GM19324 (cell line): Measurements from ENCODE around the gene LAMA5.

Experiments used
- ATAC-seq: cut with Tn5 transposase; IDR thresholded peaks from one replicate; pipeline ENCODE4 v1.9.1; 2021; ENCODE audit warnings: mild to moderate bottlenecking, moderate library complexity; ENCODE audit not compliant: unreplicated experiment, low FRiP score

LAMA5 gene

DNA sequence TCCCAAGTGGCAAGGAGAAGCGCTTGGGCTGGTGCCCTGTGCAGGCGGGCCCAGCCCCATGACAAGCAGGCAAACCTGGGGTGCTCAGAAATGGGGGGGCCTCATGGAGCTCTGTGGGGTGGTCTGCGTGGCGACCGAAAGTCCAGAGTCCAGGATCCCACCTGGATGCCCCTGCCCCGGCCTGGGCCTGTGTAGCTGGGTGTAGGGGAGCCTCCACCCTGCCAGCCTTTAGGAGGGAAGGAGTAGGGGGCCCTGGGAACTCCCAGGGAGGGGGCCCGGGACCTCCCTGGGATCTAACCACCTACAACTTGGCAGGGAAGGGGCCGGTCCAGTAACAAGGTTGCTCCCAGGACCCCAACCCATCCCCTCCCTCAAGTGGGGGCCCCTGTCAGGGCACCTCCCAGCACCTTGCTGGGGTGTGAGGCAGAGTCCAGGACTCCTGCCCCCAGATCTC, 4.5 kb upstream of the LAMA5 start:
- no peak for ATAC-seq

GRCh38 chr20:62370807-62371587, 3.9 kb upstream of the LAMA5 start:
- ATAC-seq = no peak

GRCh38 chr20:62370115-62370806, 3.1 kb upstream of the LAMA5 start:
- ATAC-seq = no peak

DNA sequence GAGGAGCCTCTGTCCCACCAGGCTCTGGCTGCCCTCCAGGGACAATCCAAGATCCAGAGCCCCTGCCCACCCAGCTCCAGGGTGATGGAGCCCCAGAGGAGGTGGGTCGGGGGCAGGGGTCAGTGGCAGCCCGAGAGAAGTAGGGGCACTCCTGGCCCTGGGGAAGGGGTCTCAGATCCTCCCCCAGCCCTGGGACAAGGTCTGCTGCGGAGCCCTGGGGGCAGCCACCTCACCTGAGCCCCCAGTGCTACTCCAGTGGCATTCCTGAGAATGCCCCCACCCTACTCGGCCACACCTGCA, 2.7 kb upstream of the LAMA5 start:
- no peak for ATAC-seq

DNA sequence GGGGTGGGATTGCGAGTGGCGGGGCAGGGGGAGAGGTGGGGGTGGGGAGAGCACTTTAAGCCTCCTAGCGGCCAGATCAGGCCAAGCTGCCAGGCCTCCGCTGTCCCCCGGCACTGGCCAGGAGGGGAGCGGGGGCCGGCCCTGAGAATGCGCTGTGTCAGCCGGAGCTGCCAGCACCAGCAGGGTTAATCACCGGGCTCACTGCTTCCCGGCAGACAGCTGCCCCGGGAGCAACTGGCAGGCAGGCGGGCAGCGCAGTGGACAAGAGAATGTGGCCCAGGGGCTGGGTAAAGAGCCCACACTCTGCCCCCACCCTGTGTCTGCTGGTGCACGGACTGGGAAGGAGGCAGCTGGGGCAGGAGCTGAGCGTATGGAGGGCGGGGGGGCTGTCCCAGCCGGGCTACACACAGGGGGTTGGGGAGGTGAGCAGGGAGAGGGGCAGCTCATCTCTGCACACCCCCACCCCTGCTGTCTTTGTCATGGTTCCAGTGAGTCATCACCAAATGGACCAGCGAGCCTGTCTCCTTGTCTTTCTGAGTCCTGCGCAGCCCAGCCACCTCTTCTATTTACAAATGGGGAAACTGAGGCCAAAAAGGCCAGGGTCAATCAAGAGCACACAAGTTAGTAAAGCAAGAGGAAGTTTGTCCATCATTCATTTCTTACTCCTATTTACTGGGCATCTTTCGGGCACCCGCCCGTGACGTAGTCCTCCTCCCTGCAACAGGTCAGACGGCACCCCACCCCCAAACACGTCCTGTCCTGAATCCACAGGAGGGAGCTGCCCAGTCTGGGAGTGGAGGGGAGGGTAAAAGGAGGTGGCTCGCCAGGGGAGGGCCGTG, 2.1 kb upstream of the LAMA5 start:
- ATAC-seq = no peak

DNA sequence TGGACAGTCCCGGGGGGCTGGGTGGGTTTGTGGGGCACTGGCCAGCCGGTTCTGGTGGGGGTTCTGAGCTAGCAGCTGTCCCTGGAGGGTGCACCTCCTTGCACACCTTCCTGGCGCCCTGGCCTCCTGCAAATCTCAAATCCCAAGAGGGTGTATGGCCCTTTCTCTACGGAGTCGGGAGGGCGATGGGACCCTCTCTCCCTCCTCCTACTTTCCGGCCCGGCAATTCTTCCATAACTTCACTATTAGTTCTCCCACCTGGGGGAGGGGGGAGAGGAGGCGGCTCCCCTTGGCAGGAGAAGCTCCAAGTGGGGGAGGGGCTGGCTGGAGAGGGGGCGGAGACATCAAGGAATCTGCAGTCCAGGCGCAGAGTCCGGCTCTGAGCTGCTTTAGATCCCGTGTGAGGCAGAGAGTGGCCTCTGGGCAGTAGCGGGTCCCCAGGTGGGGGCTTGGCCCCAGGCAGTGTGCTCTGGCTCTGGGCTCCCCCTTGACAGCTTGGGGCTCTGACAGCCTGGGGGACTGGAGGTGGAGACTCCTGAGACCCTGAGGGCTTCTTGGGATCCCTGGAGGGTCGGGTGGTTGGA, 1.4 kb upstream of the LAMA5 start:
- ATAC-seq = no peak

- ATAC-seq = no peak
Observed at GRCh38 chr20:62367633-62368391, 700 bp upstream of the LAMA5 start.

GRCh38 chr20:62366370-62367135, 559 bp downstream of the LAMA5 start:
- ATAC-seq = no peak

GRCh38 chr20:62365814-62366369, 1.2 kb downstream of the LAMA5 start:
- ATAC-seq = no peak

DNA sequence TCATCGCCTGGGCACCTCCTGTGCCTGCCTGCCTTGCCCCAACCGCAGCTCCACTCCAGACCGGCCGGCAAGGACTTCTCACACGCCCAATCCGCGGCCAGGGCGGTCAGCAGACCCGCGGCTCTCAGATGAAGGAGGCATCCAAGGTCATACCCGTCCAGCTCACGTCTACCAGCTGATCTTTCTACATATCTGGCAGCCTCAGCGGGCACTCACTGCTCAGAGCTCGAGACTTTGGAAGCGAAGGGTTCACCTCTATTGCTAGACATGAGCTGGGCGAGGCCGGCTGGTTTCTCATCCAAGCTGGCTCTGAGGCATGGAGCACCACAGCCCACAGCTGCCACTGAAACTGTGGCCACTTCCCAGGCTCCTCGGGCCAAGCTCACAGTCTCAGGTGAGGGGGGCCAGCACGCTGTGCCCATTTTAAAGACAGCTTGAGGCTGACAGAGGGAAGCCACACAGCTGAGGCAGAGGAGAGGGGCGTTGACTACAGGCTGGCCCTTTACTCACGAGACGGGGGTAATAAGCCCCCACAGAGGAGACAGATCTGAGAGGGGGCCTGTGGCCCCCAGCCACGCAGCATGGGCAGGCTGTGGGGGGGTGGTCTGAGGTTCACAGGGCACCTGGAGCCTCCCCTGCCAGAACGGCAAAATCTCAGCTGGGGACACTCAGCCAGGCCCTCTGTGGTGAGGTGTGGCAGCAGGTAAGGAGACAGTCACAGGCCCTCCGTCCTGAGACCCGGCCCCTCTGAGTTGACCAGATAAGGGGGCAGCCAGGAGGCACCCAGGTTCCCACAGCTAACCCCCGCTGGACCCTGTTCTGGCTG, 2.0 kb downstream of the LAMA5 start:
- ATAC-seq = no peak

DNA sequence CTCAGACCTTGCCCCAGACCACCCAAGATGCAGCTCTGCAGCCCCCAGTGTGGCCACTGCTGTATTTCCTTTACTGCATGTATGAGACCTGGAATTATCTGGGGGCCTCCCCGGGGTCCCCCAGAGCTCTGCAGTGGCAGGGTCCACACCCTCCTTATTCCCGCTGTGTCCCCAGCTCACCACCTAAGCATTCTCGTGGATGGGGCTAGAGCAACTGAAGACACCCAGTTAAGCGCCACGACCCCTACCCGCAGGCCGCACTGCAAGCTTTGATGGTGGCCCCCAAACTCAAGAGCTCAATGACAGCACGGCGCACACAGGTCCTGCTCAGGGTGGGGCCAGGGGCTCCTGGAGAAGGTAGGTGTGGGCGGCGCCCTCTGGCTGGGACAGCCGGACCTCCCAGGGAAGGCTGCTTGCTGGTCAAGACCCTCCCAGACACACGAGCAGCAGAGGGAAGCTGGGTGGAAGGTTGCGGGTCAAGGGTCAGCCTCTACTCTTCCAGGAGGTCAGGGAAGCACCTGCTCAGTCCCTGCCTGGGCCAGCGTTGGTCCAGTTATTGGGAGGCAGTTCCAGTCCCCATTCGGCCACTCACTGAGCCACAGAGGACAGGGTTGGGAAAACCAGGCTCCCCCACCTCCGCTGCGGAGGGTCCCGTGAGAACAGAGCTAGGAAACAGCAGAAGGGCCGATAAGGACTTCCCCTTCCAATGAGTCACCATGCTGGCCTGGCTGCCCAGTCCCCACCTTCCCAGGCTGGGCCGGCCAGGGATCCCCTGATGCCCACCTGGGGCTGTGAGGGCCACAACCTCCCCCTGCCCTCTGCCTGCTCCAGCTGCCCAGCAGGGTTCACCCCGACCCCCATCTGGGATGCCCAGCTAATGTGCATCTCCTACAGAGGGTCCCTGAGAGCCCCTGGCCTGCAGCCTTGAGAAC, 2.9 kb downstream of the LAMA5 start:
- no peak for ATAC-seq

- no peak for ATAC-seq
Observed at GRCh38 chr20:62362991-62363919, 3.9 kb downstream of the LAMA5 start.

DNA sequence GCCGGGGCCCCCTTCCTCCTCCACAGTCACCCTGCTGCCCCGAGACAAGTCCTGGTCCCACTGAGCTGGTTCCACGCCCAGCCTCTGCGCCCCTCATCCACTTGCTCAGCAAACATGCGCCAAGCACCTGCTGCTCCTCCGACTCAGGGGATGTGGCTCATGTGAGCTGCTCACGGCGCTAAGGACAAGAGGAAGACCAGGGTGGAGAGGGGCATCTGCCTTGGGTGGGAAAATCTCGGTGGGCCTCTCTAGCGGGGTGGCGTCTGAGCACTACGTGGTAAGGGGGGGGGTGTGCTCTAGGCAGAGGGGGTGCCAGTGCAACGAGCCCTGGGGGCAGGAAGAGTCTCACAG, 4.5 kb downstream of the LAMA5 start:
- no peak for ATAC-seq

DNA sequence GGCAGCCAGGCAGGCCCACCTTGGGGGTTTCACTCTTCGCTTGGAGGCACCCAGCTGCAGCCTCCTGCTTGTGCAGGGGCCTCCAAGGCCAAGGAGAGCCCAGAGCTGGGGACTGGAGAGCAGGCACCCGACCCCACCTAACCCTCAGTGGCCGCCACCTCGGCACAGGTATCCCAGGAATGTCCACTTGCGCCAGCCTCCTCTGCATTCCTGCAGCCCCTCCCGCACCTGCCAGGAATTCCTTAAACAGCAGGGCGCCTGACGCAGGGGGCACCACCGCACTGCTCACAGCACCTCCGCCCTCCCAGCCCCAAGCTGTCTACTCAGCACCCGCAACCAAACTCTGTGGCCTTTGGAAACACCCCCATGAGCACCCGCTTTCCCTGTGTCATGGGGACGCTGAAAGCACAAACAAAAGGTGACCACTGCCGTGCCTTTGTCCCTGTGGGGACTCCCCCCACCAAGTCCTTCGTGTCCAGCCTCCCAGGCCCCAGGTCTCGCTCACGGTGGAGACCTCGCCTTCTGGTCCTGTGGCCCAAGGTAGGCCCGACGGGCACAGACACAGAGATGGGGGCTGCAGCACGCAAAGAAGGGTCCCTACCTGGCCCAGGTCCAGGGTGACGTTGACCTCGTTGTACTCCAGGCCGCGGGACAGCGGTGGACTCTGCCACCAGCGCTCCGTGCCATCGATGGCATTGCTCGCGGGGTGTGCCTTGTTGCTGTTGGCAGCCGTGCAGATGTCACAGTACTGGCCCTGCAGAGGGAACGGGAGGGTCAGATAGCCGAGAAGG, 5.1 kb downstream of the LAMA5 start:
- ATAC-seq = no peak
